CD4-positive, alpha-beta memory T cell (primary cell): ENCODE measurements around the gene MB21D2. TPM values are rescaled to one million over a fixed set of nuclear protein-coding genes. Genes with fewer than 3 reads are reported as not detected.
"Not testable (repeated sequence)": the region's sequence is repeated elsewhere in the genome, so short reads cannot be mapped to it uniquely, and the experiment has no call there.

Experiments used
- CTCF ChIA-PET: fragments of 350-600 bp; sonication (Branson Sonifier 250); formaldehyde crosslinking; loops from one replicate; lab custom pipeline; 2021; ENCODE audit warnings: inconsistent platforms; ENCODE audit not compliant: partially characterized antibody; lab: Charles Lee
- POLR2A ChIA-PET: fragments of 350-600 bp; sonication (Branson Sonifier 250); formaldehyde crosslinking; loops from one replicate; lab custom pipeline; 2021; ENCODE audit not compliant: partially characterized antibody; lab: Charles Lee
- DNase-seq, 5 donors: peaks; one replicate each; pipeline versions ENCODE4 v3.0.0 to v3.0.0-alpha.2; 2020 to 2022; ENCODE audit warnings: mixed read lengths in 1 of 5
- H3K27ac ChIP-seq: one replicate; pipeline ENCODE4 v1.7.0; 2013; ENCODE audit warnings: low read depth, low read length
- H3K27me3 ChIP-seq: 2 replicates; pipeline ENCODE4 v1.7.0; 2013; ENCODE audit warnings: mild to moderate bottlenecking, low read length, moderate library complexity; ENCODE audit not compliant: insufficient read depth
- H3K36me3 ChIP-seq: 2 replicates; pipeline ENCODE4 v1.7.0; 2013; ENCODE audit warnings: mild to moderate bottlenecking, low read length, moderate library complexity; ENCODE audit not compliant: insufficient read depth
- H3K4me1 ChIP-seq: 2 replicates; pipeline ENCODE4 v1.7.0; 2013; ENCODE audit warnings: mild to moderate bottlenecking, low read length, moderate library complexity; ENCODE audit not compliant: insufficient read depth
- H3K4me3 ChIP-seq, 2 donors: one replicate each; pipeline ENCODE4 v1.7.0; 2013; ENCODE audit warnings: low read length in 2 of 2, mild to moderate bottlenecking in 1 of 2
- H3K9me3 ChIP-seq, 2 donors: one replicate each; pipeline ENCODE4 v1.7.0; 2013; ENCODE audit warnings: low read length in 2 of 2, control low read depth in 1 of 2; ENCODE audit not compliant: control insufficient read depth in 1 of 2
- H3K27ac Mint-ChIP-seq, 7 donors: one replicate each; pipeline ENCODE4 v1.8.0; 2020 to 2021; ENCODE audit warnings: mixed read lengths in 7 of 7, mild to moderate bottlenecking in 6 of 7, inconsistent platforms in 3 of 7, moderate library complexity in 3 of 7
- H3K27me3 Mint-ChIP-seq, 2 donors: one replicate each; pipeline ENCODE4 v1.8.0; 2020 to 2021; ENCODE audit warnings: mixed read lengths in 2 of 2
- H3K36me3 Mint-ChIP-seq, 2 donors: one replicate each; pipeline ENCODE4 v1.8.0; 2020 to 2021; ENCODE audit warnings: mixed read lengths in 2 of 2, inconsistent platforms in 1 of 2, mild to moderate bottlenecking in 1 of 2
- H3K4me1 Mint-ChIP-seq, 4 donors: one replicate each; pipeline ENCODE4 v1.8.0; 2020 to 2021; ENCODE audit warnings: mixed read lengths in 4 of 4, mild to moderate bottlenecking in 1 of 4
- H3K4me3 Mint-ChIP-seq, 8 donors: one replicate each; pipeline ENCODE4 v1.8.0; 2020 to 2021; ENCODE audit warnings: mixed read lengths in 8 of 8, mild to moderate bottlenecking in 7 of 8, moderate library complexity in 6 of 8, inconsistent platforms in 3 of 8
- H3K9me3 Mint-ChIP-seq, 8 donors: one replicate each; pipeline ENCODE4 v1.8.0; 2020 to 2021; ENCODE audit warnings: mixed read lengths in 8 of 8, mild to moderate bottlenecking in 5 of 8, inconsistent platforms in 3 of 8, moderate library complexity in 1 of 8
- intact Hi-C: fragments of 100-400 bp; cut with micrococcal nuclease; formaldehyde crosslinking; loops from one replicate; pipeline ENCODE4 v1.15.1; 2023
- polyA plus RNA-seq, 2 donors: library from polyadenylated mRNA; unstranded; fragments of 300-500 nt; fragmentation: Illumina TruSeq; gene quantifications; one replicate each; pipeline ENCODE4 v1.2.3, GENCODE V29; 2021
- total RNA-seq, 2 experiments: library from RNA; stranded (reverse); gene quantifications; one replicate each; pipeline ENCODE4 v1.2.3, GENCODE V29; 2021

The MB21D2 gene
- total and polyA plus RNA-seq, 4 experiments from 2014 or later, result 3.4 to 17.1 (median 6.1) TPM

DNA sequence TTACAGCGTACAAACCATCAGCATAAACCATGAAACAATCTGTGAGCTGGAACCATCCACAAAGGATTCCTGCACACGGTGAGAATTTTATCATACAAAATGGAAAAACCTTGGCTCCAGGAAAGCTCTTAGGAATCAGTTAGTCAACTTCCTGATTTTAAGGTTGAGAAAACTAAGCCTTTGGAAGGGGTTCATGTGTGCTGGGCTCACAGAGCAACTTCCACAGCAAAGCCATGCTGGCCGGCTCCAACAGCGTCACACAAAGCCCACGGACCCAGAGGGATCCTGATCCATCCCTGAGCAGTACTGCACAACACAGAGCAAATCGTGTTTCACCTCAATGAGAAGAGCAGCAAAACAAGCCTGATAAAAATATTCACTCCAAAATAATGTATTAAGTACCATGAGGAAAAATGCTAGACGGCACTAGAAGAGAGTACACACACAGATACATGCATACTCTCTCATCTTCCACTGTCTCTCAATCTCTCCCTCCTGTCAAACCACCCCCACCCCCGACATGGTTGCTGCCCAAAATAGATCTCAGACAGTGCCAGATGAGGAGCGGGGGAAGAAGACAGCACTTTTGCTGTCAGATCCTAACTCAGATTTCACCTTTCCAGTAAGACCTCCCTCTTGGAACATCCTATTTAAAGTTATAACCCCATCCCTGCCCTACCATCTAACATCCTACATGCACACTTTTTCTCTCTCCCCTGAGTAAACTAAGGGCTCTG lies 58.6 kb downstream of the MB21D2 start:
- Histone ChIP-seq H3K4me1 (no peaks in the 10 kb centered on the region), H3K27me3 (no peaks in the 10 kb centered on the region), H3K4me3 (no peak overlapping the region), H3K36me3 (no peaks in the 10 kb centered on the region), H3K27ac (no peak overlapping the region), H3K9me3 (no peaks in the 10 kb centered on the region)
- no peaks in the 10 kb centered on the region for H3K27me3 Mint-ChIP-seq
- CTCF ChIA-PET, result no interaction called here
- peaks cover 11 to 48% (median 20%) of the 10 kb centered on the region in 4 donors for H3K4me1 Mint-ChIP-seq
- H3K27ac Mint-ChIP-seq, result no peak overlapping the region
- H3K36me3 Mint-ChIP-seq, result no peaks in the 10 kb centered on the region
- H3K9me3 Mint-ChIP-seq, result no peaks in the 10 kb centered on the region
- no peak for DNase-seq
- POLR2A ChIA-PET, result no interaction called here
- intact Hi-C loops, result no loop called here
- peak overlapping the region in 1 of 8 donors; percentile 8 for H3K4me3 Mint-ChIP-seq

DNA sequence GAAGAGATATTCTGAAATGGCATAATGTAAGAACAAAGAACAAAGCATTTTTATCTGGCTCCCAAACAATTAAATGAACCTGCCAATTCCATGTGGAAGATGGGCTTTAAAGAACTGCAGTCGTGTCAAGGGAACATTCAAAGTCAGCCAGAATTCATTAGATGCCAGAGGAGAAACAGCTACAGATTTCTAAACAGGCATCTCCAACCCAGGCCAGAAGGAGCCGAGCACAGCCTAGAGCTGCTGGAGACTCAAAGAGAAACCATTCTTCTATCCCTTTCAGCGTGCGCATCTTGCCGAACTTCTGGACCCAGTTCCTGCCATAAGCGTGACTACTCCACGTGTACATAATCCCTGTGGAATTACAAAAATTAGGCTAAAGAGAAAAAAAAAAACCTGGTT lies 60.4 kb downstream of the MB21D2 start:
- DNase-seq, result no peak
- H3K9me3 ChIP-seq, result no peaks in the 10 kb centered on the region
- Mint-ChIP-seq H3K9me3 (no peaks in the 10 kb centered on the region), H3K27me3 (no peaks in the 10 kb centered on the region), H3K36me3 (peaks cover 0 to 5% of the 10 kb centered on the region in 2 donors), H3K27ac (no peak overlapping the region), H3K4me1 (peaks cover 13 to 46% (median 20%) of the 10 kb centered on the region in 4 donors), H3K4me3 (no peak overlapping the region)
- ChIA-PET CTCF (no interaction called here), POLR2A (no interaction called here)
- no peaks in the 10 kb centered on the region for H3K27me3 ChIP-seq
- H3K27ac ChIP-seq, result no peak overlapping the region
- H3K36me3 ChIP-seq, result no peaks in the 10 kb centered on the region
- H3K4me3 ChIP-seq, result no peak overlapping the region
- intact Hi-C loops, result no loop called here
- no peaks in the 10 kb centered on the region for H3K4me1 ChIP-seq

DNA sequence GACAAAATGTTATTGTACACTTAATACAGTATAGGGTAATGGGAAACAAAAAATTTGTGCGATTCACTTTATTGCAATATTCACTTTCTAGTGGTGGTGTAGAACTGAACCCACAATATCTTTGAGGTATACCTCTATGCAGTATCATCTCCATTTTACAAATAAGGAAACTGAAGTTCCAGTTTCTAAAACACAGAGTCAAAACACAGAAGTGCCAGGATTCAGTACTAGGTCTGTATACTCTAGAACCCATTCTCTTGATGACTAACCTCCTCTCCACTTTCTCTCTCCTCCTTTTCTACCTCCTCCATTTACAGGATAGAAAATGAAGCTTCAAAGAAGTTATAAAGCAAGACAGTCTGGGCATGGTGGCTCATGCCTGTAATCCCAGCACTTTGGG lies 62.2 kb downstream of the MB21D2 start:
- Mint-ChIP-seq H3K4me3 (no peak overlapping the region), H3K27me3 (no peaks in the 10 kb centered on the region), H3K4me1 (peaks cover 11 to 40% (median 24%) of the 10 kb centered on the region in 4 donors), H3K36me3 (peaks cover 0 to 10% of the 10 kb centered on the region in 2 donors), H3K27ac (no peak overlapping the region), H3K9me3 (no peaks in the 10 kb centered on the region)
- H3K4me3 ChIP-seq, result no peak overlapping the region
- POLR2A ChIA-PET, result no interaction called here
- H3K27me3 ChIP-seq, result no peaks in the 10 kb centered on the region
- intact Hi-C loops, result no loop called here
- CTCF ChIA-PET, result interaction anchor here (1.2 kb wide), 1 partner anchor 13 kb away, joined by 3 read pairs; no protein-coding TSS in a partner anchor
- H3K9me3 ChIP-seq, result no peaks in the 10 kb centered on the region
- no peaks in the 10 kb centered on the region for H3K4me1 ChIP-seq
- no peaks in the 10 kb centered on the region for H3K36me3 ChIP-seq
- H3K27ac ChIP-seq, result no peak overlapping the region
- no peak for DNase-seq

- no peak for DNase-seq
- peaks cover 7% of the 10 kb centered on the region for H3K4me1 ChIP-seq
- peak overlapping the region in 1 of 8 donors; percentile 9 for H3K4me3 Mint-ChIP-seq
- H3K9me3 Mint-ChIP-seq, result no peaks in the 10 kb centered on the region
- H3K4me3 ChIP-seq, result no peak overlapping the region
- ChIA-PET POLR2A (no interaction called here), CTCF (interaction anchor here (1.0 kb wide), 1 partner anchor 13 kb away, joined by 4 read pairs; no protein-coding TSS in a partner anchor)
- H3K27ac ChIP-seq, result no peak overlapping the region
- no peaks in the 10 kb centered on the region for H3K36me3 ChIP-seq
- H3K27me3 Mint-ChIP-seq, result no peaks in the 10 kb centered on the region
- H3K9me3 ChIP-seq, result no peaks in the 10 kb centered on the region
- peaks cover 11 to 50% (median 34%) of the 10 kb centered on the region in 4 donors for H3K4me1 Mint-ChIP-seq
- intact Hi-C loops, result no loop called here
- H3K27ac Mint-ChIP-seq, result no peak overlapping the region
- no peaks in the 10 kb centered on the region for H3K27me3 ChIP-seq
- peaks cover 0 to 10% of the 10 kb centered on the region in 2 donors for H3K36me3 Mint-ChIP-seq
Measured at GRCh38 chr3:192851821-192852372, 65.8 kb downstream of the MB21D2 start.

GRCh38 chr3:192850451-192850981 lies 67.1 kb downstream of the MB21D2 start:
- no peak for DNase-seq
- H3K4me1 ChIP-seq, result peaks cover 14% of the 10 kb centered on the region
- no peaks in the 10 kb centered on the region for H3K27me3 Mint-ChIP-seq
- intact Hi-C loops, result no loop called here
- H3K4me3 Mint-ChIP-seq, result peak overlapping the region in 4 of 8 donors; percentile 17 to 52 (median 48)
- peaks cover 11 to 56% (median 39%) of the 10 kb centered on the region in 4 donors for H3K4me1 Mint-ChIP-seq
- no peak overlapping the region for H3K4me3 ChIP-seq
- H3K27ac ChIP-seq, result no peak overlapping the region
- H3K27ac Mint-ChIP-seq, result peak overlapping the region in 3 of 7 donors; percentile 10 to 67 (median 47)
- ChIA-PET POLR2A (no interaction called here), CTCF (no interaction called here)
- no peaks in the 10 kb centered on the region for H3K9me3 Mint-ChIP-seq
- peaks cover 0 to 10% of the 10 kb centered on the region in 2 donors for H3K36me3 Mint-ChIP-seq
- no peaks in the 10 kb centered on the region for H3K27me3 ChIP-seq
- H3K36me3 ChIP-seq, result no peaks in the 10 kb centered on the region
- H3K9me3 ChIP-seq, result no peaks in the 10 kb centered on the region

DNA sequence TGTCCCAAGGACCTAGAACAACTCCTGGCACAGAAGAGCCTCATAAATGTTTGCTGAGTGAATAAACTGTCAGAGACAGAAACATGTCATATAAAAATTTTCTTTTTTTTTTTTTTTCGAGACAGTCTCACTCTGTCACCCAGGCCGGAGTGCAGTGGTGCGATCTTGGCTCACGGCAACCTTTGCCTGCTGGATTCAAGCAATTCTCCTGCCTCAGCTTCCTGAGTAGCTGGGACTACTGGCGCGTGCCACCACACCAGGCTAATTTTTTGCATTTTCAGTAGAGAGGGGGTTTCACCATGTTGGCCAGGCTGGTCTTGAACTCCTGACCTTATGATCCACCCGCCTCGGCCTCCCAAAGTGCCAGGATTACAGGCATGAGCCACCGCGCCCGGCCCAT lies 67.8 kb downstream of the MB21D2 start:
- intact Hi-C loops, H3K9me3 Mint-ChIP-seq, H3K4me3 ChIP-seq, H3K27ac ChIP-seq, H3K9me3 ChIP-seq, H3K27me3 Mint-ChIP-seq, H3K27me3 ChIP-seq, POLR2A ChIA-PET, H3K4me3 Mint-ChIP-seq, DNase-seq, CTCF ChIA-PET, H3K27ac Mint-ChIP-seq, H3K36me3 ChIP-seq: not testable (repeated sequence)
- peaks cover 14% of the 10 kb centered on the region for H3K4me1 ChIP-seq
- peaks cover 15 to 63% (median 40%) of the 10 kb centered on the region in 4 donors for H3K4me1 Mint-ChIP-seq
- peaks cover 0 to 10% of the 10 kb centered on the region in 2 donors for H3K36me3 Mint-ChIP-seq

- H3K36me3 Mint-ChIP-seq, result peaks cover 0 to 10% of the 10 kb centered on the region in 2 donors
- POLR2A ChIA-PET, result no interaction called here
- H3K36me3 ChIP-seq, result no peaks in the 10 kb centered on the region
- H3K27ac Mint-ChIP-seq, result no peak overlapping the region
- H3K4me1 Mint-ChIP-seq, result peaks cover 17 to 74% (median 42%) of the 10 kb centered on the region in 4 donors
- H3K9me3 ChIP-seq, result no peaks in the 10 kb centered on the region
- DNase-seq, result no peak
- H3K27me3 ChIP-seq, result no peaks in the 10 kb centered on the region
- H3K4me3 Mint-ChIP-seq, result peak overlapping the region in 1 of 8 donors; percentile 12
- no peak overlapping the region for H3K27ac ChIP-seq
- H3K27me3 Mint-ChIP-seq, result no peaks in the 10 kb centered on the region
- H3K4me1 ChIP-seq, result peaks cover 18% of the 10 kb centered on the region
- H3K4me3 ChIP-seq, result no peak overlapping the region
- intact Hi-C loops, result no loop called here
- CTCF ChIA-PET, result no interaction called here
- H3K9me3 Mint-ChIP-seq, result no peaks in the 10 kb centered on the region
Measured at GRCh38 chr3:192848371-192849233, 69.1 kb downstream of the MB21D2 start.
